SU-DHL-6 (cell line): Measurements from ENCODE around the gene CHMP1A.

ENCODE experiments used
- CTCF ChIP-seq: fragments of 200-600 bp; sonication (generic); IDR thresholded peaks from one replicate; pipeline ENCODE4 v1.5.1; 2017; ENCODE audit warnings: antibody characterized with exemption, mild to moderate bottlenecking, low read length, moderate library complexity; ENCODE audit not compliant: insufficient read depth, poor library complexity, severe bottlenecking
- EZH2phosphoT487 ChIP-seq: fragments of 200-600 bp; sonication (generic), shearing (Covaris generic); conservative IDR thresholded peaks from 2 replicates; pipeline ENCODE4 v1.6.1; 2018; ENCODE audit warnings: mild to moderate bottlenecking, antibody characterized with exemption, low read length, moderate library complexity, mixed read lengths

GRCh38 chr16:89629827-89630610 lies 27.5 kb downstream of the CHMP1A start:
- TF ChIP-seq CTCF, result no peak
- TF ChIP-seq EZH2phosphoT487, result no peak
